MM.1S (cell line): Measurements from ENCODE around the gene SLC15A3.

Experiments
- CTCF ChIP-seq: fragments of 300-600 bp; sonication (generic); IDR thresholded peaks from 2 replicates; pipeline ENCODE4 v1.5.1; 2016; ENCODE audit warnings: antibody characterized with exemption, low read length, mixed read lengths
- EZH2 ChIP-seq: fragments of 300-600 bp; sonication (generic); optimal IDR thresholded peaks from 2 replicates; pipeline ENCODE3; 2017; ENCODE audit warnings: low read depth, mild to moderate bottlenecking, antibody characterized with exemption, low read length, mixed read lengths
- EZH2phosphoT487 ChIP-seq: fragments of 300-600 bp; sonication (generic); IDR thresholded peaks from 2 replicates; pipeline ENCODE4 v1.6.1; 2018; ENCODE audit warnings: antibody characterized with exemption, low read length

- no peak for TF ChIP-seq CTCF
- no peak for TF ChIP-seq EZH2
- TF ChIP-seq EZH2phosphoT487: no peak
Observed at GRCh38 chr11:60929764-60930163, 22.2 kb downstream of the SLC15A3 start.
